HG03175 (cell line): ENCODE measurements around the gene AIFM3.
"Not testable (repeated sequence)": the region's sequence is repeated elsewhere in the genome, so short reads cannot be mapped to it uniquely, and the experiment has no call there.

Experiments used
- ATAC-seq: cut with Tn5 transposase; IDR thresholded peaks from one replicate; pipeline ENCODE4 v1.9.1; 2021; ENCODE audit warnings: mild to moderate bottlenecking, moderate library complexity; ENCODE audit not compliant: unreplicated experiment

AIFM3 gene

DNA sequence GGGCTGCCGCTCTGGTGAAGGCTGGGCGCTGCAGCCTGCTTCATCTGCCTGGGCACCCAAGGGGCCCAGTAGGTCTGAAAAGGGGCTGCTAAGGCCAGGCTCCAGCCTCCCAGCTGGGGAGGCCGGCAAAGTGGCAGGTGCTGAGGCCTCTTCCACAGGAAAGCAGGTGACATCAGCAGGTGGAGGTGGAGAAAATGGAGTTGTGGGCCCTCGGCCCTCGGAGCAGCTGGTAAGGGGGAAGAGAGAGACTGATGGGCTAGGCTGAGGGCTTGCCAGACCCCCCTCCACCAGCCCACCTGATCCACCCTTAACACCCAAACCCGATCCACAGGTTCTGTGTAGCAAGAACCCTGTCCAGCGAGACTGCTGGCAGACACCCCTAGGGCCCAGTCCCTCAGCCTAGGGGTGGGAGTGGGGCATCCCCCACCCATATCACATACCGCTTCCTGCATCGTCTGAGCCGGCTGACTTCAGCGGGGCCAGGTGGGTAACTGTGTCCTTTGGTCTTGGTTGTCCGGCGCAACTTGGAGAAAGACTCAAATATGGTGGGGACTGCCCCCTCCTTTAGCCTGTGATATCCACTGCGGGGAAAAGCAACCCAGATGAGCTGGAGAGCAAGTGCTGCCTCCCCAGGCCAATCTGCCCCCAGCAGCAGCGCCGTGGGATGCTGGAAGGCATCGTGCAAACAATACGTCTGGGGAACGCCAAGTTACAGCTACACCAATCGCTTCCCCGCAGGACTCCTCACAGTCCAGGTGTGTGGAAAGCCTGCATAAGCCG, 33.3 kb downstream of the AIFM3 start:
- no peak for ATAC-seq

DNA sequence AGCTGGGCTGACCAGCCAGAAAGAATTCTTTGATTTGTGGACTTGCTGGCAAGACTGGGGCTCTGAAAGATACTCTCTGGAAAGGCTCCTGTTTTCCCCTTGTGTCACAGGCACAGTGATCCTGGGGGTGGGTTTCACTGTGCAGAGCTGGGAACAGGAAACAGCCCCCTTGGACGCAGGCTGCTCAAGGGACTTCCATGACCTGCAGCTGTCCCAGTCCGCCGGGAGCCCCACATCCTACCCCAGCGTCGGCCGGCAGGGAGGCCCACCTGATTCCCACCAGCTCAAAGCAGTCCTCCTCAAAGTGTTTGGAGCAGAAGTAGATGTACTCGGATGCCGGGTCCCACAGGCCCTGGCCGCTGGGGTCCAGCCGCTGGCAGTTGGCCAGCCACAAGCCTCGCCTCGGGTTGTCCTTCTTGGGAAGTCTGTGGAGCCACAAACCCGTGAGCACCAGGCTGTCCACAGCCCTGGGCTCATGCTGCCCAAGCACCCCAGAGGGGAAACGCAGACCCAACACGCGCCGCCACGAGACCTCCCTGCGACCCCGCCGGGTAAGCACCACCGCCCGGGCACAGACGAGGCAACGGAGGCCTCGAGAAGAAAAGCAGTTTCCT, 34.0 kb downstream of the AIFM3 start:
- no peak for ATAC-seq

DNA sequence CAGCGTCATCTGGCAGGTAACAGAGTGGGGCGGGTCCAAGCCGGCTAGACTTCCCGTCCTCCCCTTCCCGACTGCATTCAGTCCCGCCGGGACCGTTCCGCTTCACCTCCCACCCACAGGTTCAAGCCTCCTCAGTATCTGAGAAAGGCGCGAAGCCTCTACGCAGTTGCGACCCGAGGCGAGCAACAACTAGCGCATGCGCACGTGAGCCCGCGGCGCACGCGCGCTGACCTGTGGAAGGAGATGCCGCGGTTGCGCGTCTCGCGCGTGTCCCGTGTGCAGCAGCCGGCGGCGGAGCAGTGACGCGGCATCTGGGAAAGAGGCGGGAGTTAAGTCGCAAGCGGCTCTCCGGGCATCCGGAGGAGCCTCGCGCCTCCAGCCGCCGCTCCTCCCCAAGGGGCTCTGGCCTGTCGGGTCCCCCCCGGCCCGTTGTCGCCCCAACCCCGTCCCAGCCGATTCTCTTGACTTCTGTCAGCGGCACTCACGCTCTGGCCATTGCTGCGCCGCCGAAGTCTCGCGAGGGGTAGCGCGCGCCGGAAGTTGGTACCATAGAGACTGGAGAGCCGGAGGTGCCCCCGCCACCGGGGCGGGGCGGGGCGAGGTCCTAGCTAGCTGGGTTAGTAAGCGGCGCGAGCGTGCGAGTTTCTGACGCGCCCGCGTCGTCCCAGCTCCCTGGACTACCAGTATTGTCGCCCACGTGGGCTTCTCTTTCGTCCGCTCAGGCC, 34.7 kb downstream of the AIFM3 start, which contains the start of gene THAP7:
THAP7 (minus strand) TSS at position 518 of the 725 bp plus-strand sequence; CDS start at position 311, 207 bp downstream.
- peak; percentile 86 for ATAC-seq

DNA sequence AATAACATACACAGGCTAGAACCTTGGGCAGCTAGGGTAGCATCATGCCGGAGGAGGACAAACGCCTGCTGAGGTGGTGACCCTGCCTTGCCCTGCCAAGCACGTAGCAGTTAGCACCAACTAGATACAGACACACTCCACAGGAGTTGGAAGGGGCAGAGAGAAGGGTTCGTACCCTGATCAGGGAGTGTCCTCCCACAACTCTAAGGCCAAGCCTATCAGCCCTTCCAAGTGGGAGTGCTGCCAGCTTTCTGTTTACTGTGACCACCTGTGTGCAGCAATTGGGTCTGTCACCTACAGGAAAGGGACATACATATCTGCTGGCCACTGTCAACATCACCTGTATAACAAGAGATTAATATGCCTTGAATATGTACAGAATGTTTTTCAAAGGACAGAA, 36.7 kb downstream of the AIFM3 start:
- ATAC-seq, result no peak

DNA sequence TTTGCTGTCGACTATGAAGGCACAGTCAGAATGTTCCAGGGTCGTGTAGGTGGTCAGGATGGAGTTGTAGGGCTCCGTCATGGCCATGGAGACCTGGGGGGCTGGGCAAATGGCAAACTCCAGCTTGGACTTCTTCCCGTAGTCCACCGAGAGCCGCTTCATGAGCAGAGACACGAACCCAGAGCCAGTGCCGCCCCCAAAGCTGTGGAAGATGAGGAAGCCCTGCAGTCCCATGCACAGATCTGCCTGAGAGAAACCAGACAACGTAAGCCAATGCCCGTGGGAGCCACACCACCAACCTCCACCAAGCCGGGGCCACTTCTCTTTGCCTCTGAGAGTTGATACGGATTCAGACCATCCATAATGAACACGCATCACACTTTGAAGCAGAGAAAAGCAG, 42.2 kb downstream of the AIFM3 start:
- ATAC-seq, result not testable (repeated sequence)

DNA sequence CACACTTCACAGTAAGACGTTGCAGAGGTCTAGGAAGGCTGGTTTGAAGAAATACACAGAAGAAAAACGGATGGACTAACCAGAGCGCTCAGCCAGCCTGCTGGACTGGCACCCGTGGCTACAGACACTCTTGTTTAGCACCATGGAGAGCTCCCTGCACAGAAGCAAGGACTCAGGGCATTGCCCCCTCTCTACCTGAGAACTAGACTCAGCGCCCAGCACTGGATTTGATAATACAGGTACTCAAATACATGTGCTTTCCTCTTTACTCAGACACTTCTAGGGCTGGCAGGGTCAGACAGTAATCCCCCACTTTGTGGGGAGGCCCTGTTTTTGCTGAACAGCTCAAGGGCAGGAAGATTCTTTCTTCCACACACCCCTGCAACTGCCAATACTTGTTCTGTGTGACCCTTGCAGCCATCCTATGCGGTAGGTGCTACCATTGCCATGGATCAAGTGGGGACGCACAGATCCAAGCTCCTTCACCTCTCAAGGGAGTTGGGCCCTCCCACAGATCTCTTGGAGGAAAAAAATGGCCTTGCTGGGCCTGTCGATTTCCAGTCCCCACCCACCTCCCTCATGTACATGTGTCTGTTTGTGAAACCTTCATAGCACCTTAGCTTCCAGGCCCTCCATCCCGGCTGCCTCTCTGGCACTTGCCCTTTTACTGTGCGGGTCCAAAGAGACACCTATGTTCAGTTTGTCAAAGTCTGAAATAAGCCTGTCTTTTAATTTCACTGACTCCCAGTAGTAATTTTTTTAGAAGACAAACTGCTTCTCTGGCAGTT, 42.8 kb downstream of the AIFM3 start:
- no peak for ATAC-seq

DNA sequence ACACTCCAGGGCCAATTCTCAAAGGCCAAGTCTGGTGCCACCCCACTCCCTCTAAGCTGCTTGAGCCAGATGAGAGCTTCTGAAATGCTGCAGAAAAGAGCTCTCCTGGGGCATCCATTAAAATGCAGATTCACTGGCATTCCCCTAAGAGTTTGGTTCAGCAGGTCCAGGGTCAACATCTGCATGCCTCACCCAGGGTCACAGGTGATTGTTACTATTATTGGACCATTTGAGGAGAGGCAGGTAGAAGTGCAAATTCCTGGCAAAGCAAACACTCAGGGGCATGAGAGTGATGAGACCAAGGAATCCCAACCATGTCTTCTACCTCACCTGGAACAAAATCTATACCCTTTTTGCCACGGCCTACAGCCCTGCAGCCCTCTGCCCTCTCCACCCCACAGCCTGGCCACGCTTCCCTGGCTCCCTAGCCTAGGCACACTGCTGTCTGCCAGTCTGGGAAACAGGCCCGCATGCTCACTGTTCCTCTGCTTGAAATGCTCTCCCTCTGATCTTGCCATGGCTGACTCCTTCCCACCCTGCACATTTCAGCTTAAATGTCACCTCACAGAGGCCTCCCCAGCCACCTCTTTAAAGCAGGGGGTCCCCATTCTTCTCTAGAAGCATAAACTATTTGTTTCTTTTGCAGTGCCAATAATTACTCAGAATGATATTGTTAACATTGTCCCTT, 43.5 kb downstream of the AIFM3 start:
- no peak for ATAC-seq

DNA sequence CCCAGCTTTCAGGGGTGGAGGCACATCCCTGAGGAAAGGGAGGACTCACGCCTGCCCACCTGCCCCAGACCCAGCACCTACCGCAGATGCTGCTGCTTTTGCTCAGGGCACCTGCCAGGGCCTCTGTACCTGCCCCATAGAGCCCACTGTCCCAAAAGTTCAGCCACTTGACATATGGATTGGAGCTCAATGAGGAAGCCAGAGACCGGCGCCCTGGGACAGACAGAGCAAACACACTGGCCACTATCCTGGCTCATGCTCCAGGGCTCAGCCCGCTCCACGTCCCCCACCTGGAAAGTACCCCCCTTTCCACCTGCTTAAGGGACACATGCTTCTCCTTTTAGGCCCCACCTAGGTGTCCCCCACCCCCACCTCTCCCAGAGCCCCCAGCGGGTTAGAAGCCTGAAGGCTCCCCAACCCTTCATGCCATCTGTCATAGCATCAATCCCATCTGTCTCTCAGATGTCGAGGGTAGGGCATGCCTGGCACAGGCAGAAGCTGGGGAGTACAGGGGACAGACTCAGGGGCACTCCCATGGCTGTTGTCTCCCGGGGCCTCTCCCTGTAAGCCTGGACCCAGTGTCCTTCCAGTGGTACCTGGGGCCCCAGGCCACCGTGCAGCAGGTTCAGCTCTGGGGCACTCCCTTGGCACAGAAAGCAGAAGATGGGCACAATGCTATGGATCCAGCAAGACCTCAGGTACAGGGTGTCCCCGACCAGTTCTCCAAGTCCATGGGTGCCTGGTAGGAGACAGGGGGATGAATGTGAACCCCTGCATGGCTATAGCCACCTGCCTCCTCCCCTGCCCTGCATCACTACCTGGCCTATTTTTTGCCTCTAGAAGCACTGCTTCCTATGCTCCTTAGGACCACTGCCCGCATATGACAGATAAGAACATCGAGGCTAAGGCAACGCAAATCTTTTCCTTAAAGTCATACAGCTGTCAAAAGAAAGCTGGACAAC, 45.7 kb downstream of the AIFM3 start:
- ATAC-seq, result no peak

DNA sequence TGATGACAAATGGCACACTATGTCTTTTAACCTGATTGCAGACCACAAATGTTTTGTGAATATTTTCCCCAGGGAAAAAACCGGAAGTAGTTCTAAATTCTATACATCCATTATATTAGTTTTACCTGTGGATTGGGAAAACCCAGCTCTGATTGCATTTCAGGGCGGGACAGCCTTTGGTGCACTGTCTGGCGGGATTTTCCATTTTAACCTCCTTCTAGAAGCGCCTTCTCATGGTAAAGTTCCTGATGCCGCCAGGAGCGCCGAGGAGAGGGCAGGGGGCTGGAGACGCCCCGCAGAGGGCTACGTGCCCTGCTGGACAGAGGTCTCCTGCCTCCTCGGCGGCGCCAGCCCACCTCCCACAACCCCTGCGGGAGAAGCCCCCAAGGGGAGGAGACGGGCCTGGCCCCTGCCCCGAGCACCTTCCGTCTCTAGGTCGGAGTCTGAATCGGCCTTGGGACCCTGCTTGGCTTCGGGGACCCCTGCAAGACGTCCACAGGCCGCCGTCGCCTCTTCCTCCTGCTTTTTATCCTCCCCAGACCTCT, 46.7 kb downstream of the AIFM3 start:
- ATAC-seq, result no peak

DNA sequence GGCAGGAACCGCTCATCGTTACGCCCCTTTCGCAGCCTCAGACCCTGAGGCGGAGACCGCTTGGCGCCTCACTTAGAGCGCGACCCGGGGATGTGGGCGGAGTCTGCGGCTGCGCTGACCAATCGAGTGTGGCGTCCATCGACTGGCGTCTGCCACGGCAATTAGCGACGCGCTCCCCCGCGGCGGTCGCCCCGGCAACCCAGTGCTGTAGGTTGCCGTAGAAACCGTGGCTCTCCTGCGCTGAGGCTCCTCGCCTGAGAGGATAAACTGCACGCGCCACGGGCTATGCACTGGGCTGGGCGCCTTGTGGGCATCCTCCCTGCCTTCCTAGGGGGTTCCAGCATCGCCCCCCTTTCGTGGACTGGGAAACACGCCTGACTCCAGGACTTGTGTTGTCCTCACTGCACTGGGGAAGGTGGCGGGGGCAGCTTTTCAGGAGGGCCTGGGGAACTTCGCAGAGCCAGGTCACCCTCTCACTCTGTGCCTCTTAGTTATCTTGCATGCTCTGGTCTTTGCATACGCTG, 47.2 kb downstream of the AIFM3 start:
- peak; percentile 90 for ATAC-seq

DNA sequence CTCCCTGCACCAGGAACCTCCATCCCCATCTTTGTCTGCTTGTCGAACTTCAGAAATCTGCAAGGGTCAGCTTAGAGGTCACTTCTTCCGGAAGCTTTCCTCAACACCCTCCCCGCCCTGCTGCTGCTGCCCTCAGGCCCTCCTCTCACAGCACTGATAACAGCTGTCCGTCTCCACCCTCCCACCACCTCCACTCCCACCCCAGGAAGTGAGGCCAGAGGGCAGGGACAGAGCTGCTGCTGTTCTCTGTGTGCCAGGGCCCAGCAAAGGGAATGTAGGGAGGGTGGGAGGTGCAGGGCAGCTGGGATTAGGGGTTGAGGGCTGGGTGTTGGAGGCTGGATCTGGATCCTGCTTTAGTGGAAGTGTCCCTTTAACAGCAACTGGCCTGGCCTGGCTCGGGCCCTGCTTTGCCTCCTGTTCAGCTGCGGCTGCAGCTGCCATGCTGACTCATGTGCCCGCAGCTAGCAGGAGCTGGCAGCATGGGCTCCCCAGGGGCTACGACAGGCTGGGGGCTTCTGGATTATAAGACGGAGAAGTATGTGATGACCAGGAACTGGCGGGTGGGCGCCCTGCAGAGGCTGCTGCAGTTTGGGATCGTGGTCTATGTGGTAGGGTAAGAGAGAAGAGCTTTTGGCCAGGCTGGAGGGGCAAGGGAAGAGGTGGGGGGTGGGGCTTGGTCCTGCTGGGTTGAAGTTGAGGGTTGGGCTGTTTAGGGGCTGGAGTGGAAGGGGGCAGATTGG, 47.8 kb downstream of the AIFM3 start, which contains the start of gene P2RX6:
P2RX6 (plus strand) TSS at position 440 of the 740 bp plus-strand sequence; CDS start at position 450, 10 bp downstream.
- no peak for ATAC-seq

DNA sequence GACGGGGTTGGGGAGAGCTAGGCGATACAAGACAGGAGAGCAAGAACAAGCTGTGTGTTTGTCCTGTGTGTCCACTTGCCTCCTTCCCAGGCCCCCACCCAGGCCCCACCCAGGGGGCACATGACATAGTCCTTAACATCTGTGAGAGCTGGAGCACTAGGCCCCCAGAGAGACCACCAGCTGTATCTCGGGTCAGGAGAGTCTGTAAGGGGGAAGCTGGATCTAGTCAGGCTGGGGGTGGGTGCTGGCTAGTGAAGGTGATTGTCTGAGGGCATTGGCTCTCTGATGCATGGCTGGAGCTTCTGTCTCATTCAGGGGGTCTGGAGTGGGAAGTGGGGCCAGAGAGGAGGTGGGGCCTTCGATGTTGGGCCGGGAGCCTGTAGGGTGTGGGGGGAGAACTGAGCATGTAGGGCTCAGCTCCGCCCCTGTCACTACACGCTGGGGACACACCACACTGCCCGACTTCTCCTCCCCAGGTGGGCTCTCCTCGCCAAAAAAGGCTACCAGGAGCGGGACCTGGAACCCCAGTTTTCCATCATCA, 48.5 kb downstream of the AIFM3 start:
- no peak for ATAC-seq

DNA sequence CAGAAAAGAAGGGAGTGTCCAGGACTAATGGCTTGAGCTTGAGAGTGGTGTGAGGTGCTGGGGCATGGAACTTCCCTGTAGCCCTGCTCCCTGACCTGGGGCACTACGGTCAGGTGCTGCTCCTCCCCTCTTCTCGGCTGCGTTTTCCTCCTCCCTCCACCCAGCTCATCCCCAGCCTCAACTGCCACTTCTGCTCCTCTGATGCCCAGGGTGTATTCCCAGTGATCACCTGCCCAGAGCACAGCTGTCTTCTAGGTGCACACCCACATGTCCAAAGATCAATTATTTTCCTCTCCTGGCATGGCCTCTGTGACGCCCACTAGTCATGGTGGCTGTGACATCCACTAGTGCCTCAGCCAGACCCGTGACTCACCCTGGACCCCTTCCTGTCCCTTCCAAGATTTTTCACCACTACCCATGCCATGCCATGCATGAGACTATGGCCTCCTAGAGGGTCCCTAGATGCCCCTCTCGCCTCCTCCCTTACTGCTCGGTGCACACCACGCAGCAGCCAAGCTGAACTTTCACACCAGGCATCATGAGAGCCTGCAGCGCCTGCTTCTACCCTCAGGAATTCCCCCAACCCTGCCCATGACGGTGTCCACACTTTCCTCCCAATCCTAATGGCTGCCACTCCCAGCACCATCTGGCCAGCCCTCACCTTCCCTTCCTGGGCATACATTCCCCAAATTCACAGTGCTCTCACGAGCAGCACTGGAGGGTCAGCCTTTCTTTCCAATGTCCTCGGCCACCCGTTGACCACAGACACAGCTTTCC, 49.8 kb downstream of the AIFM3 start:
- no peak for ATAC-seq

DNA sequence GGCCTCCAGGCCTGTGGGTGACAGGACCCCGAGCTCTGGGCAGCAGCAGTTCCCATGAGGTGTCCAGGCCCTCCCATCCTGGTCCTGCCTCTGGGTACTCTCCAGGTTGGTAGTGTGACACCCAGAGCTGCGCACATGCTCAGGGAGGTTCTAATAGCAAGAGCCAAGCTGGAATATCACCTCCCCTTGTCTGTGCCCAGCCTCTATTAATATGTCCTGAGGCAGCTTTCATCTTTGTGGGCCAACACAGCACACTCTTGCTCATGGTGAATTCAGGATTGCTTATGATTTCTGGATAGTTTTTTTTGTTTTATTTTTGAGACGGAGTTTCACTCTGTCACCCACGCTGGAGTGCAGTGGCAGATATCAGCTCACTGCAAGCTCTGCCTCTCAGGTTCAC, 51.3 kb downstream of the AIFM3 start:
- ATAC-seq, result no peak

DNA sequence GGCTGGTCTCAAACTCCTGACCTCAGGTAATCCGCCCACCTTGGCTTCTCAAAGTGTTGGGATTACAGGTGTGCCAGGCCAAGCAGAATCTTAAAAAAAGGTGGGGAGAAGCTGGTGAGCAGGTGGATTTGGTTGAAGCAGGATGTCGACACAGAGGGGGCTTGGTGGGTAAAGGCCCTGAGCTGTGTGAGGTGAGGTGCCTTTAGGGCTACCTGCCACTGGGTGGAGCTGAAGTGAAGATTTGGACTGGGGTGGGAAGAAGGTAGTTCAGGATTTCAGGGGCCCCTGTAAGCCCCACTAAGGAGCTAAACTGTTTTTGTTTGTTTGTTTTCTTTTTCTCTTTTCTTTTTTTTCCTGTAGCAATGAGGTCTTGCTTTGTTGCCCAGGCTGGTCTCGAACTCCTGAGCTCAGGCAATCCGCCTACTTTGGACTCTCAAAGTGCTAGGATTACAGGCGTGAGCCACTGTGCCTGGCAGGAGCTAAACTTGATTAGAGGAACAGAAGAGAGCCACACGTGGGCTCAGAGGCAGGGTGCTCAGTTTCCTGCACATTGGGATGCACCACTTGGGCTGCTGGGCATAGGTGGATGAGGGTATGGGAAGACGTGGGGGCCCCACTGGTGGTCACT, 53.9 kb downstream of the AIFM3 start:
- ATAC-seq, result no peak

DNA sequence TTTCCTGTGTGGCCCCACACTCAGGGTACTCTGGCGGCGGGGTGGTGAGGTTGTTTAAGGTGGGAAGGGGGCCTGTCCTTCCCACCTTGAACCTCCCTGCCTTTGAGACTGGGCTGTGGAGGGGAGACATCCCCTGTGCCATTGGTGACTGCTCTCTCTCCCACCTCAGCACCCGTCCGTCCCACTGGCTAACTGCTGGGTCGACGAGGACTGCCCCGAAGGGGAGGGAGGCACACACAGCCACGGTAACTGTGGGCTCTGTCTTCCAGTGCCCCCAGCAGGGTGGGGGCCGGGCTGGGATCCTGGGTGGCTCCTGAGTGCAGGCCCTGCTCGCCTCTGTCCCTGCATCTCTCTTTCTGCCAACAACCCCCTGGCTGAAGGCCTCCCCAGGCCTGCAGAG, 55.5 kb downstream of the AIFM3 start:
- no peak for ATAC-seq
